KG1 (cell line): ENCODE measurements around the gene GAR1.
"Not testable (repeated sequence)": the region's sequence is repeated elsewhere in the genome, so short reads cannot be mapped to it uniquely, and the experiment has no call there.

Source experiments
- DNase-seq: peaks from one replicate; lab custom pipeline; 2025; lab: John Stamatoyannopoulos, UW

GAR1 gene

GRCh38 chr4:109815151-109816081 is at the start of gene GAR1:
TSS of gene GAR1 (plus strand) at chr4:109815762. CDS start at chr4:109816165, 403 bp downstream.
- DNase-seq, result peak; percentile 89

GRCh38 chr4:109782092-109782491 is 33.5 kb upstream of the GAR1 start:
- DNase-seq, result not testable (repeated sequence)

- no peak for DNase-seq
These were observed 28.7 kb upstream of the GAR1 start for GRCh38 chr4:109786846-109787245.

- no peak for DNase-seq
These were observed 27.8 kb upstream of the GAR1 start for GRCh38 chr4:109787807-109788206.

DNA sequence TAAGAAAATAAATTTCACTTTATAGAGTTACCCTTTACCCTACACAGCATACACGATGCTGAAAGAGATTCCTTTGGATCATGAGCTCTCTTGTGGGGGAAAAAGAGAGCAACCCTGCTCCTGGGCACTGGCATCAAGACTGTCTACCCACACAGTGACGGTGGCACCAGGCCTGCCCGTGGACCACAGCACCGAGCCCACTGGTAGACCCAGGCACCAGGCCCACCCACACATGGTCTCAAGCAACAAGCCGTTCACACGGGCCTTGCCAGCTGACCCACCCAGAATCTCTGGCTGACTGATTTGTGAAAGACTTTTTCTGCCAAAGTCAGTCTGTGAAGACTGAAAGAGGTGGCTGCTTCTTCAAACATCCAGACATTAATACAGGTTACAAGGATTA is 20.5 kb upstream of the GAR1 start:
- DNase-seq, result no peak

GRCh38 chr4:109798866-109799265 is 16.7 kb upstream of the GAR1 start:
- no peak for DNase-seq

DNA sequence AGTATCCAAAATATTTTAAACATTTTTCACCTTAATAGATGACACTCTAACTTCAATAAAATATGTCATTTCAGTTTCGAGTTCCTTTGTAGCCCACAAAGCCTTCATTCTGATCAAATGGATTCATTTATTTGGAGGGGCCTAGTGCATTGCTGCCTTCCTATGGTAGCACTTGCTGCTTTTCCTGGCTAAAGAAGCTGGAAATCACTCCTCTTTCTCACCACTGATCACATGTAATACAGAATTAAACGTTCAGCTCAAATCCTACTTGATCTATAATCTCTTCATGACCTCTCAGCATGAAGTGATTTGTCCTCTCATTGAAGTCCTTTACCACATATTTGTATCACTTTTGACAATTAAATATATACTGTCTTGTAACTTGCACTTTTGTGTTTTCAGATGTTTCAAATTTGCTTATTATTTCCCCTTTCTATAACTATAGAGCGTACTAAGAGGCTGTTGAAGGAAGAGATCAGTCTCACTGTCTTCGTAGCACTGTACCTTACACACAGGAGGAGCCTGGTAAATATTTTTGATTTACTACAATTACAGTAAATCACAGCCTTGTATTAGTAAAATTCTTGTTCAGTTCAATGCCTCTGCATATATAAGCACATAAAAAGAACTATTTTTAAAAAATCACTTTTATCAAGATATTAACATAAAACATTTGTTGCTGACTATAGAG is 14.3 kb upstream of the GAR1 start:
- DNase-seq, result no peak

DNA sequence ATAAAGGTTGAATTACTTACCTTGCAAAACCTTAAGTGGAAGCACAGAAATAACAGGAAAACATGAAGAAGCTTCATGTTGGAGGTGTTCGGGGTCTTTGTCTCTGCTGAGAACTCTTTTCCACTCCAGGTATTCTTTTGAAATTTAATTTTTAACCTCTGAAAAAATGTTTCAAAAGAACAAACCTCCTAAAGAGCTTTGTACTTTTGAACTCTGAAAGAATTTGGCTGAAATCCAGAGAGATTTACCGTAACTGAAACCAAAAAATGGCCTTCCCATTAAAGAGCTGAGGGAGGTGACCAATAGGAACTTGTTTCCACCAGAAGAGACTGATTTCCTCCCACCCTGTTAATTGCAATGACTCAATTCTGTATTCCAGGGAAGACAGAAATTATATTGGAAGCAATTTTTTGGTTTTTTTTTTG is 13.7 kb upstream of the GAR1 start, which contains the start of gene CFI:
Gene CFI (minus strand): TSS at position 105 of the 425 bp plus-strand sequence. CDS start 28 bp downstream, at position 77.
- DNase-seq, result peak; percentile 30

GRCh38 chr4:109803924-109804571 is 11.5 kb upstream of the GAR1 start:
- no peak for DNase-seq

- no peak for DNase-seq
These were observed 5.9 kb upstream of the GAR1 start for GRCh38 chr4:109809655-109810054.

DNA sequence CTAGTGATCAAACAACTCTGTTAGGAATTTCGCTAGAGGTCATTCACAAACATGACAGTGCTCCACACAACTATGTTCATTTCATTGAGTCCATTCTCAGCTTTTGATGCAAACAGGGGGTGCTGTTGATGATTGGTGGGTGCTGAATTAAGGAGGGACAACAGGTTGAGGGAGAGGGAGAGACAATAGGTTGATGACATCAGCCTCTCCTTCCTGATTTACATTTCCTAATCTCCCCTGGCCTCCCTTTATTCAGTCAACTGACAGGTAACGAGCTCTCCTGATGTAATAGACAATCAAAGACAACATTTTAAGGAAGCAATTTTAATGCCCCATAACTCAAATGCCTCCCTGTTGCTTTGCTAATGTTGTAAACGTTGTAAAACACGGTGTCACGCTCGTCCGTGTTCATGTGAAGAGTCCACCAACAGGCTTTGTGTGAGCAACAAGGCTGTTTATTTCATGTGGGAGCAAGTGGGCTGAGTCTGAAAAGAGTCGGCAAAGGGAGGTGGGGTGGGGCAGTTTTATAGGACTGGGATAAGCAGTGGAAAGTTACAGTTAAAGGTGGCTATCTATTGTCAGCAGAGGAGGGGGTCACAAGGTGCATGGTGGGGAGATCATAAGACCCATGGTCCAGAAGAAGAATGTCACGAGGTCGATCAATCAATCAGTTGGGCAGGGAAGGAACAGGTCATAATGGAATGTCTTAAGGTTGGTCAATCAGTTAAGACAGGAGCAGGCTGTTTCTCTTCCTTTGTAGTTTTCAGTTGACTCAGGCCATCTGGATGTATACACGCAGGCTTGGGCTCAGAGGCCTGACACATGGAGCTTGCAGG is 4.8 kb upstream of the GAR1 start:
- no peak for DNase-seq

DNA sequence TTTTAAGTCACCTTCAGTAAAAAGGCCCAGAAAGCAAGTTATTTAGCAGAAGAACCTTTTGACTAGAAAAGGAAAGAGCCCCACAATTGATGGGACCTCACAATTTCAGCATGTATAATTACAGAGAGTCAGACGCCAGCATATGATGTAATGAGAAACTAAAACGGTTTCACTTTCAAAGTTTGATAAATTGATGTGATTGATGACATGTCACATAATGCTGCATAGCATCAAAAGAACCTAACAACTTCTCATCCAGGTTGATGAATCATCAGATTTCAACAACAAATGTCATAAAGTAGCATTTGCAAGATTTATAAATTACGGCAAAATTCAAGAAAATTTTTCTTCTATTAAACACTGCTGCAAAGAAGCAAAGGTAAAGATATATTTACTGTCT is 3.9 kb upstream of the GAR1 start:
- no peak for DNase-seq

DNA sequence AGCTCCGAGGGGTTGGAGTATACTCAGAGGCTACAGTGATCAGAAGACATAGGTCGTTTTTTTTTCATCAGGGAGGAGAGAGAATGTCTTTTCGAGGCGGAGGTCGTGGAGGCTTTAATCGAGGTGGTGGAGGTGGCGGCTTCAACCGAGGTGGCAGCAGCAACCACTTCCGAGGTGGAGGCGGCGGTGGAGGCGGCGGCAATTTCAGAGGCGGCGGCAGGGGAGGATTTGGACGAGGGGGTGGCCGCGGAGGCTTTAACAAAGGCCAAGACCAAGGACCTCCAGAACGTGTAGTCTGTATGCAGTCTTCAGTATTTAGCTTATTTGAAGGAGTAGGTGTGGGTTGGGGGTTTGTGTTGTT is 500 bp downstream of the GAR1 start:
- no peak for DNase-seq

GRCh38 chr4:109816894-109817293 is 1.3 kb downstream of the GAR1 start:
- DNase-seq, result no peak

GRCh38 chr4:109818268-109818667 is 2.7 kb downstream of the GAR1 start:
- no peak for DNase-seq

DNA sequence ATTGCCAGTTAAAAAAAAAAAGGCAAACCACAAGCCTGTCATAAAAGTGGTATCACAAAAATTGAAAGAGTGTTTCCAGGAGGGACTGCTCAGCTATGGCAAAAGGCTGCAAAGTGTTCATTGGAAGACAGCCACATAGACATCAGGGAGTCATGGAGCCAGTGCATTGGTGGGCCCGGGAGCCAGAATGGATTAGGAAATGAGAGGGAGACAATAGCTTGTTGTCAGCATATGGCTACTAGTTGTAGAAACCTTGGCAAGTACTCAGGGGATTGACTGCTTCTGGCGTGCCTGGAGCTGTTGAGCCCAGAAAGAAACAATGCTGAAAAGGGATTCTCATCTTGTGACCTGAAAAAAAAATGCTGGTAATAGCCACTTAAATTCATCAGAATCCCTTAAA is 5.0 kb downstream of the GAR1 start:
- no peak for DNase-seq

- DNase-seq, result no peak
These were observed 5.6 kb downstream of the GAR1 start for GRCh38 chr4:109821185-109821584.

DNA sequence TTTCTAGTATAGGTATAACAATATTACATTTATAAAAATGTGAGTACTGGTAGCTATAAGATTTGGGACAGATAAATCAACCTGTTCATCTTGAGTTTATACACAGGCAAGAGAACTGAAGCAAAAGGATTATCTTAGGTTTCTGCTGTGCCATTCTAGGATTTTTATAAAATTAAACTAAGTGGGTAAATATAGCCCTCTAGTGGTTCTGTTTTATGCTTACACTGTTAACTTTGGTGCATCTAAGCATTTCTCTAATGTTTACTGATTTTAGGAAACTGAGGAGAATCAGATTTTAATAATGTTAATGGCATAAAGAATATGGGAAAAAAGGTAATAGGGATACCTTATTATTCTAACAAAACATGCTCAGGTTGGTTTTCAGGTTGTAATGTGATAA is 11.2 kb downstream of the GAR1 start:
- no peak for DNase-seq

DNA sequence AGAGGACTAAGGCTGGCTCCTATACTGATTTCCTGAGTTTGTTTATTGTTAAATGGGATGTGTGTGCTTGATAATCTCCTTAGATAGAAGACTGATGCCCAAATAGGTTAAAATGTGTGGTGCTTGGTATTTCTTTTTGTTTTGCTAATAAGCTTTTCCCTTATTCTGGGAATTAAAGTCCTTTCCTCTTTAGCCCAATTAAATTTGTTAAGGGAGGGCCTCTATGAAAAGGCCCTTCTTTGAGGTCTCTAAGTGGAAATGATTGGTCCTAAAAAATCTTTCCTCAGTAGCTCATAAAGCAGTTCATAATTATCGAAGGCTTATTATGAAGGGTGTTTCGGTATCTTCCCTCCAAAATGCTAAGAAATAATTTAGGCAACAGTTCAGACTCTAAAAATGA is 12.1 kb downstream of the GAR1 start, which contains the start of gene RRH:
Gene RRH (plus strand): TSS at position 301 of the 400 bp plus-strand sequence. CDS start 56 bp downstream, at position 357.
- DNase-seq, result no peak

DNA sequence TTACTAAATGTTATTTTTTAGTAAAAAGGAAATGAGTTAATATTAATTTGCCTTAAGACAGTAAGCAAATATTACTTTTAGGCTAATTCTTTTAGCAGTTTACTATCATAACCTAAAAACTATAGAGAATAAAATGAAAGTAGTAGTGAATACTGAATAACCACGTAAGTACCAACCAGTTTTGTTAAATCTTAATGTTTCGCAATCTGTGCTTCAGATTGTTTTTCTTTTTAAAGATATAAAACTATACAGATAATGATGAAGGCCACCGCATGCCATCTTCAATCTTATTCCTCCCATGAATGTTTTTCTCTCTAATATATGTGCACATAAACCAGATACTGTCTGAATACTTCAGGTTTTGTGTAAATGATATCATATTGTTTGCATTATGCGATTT is 18.2 kb downstream of the GAR1 start:
- DNase-seq, result no peak

GRCh38 chr4:109836985-109837384 is 21.4 kb downstream of the GAR1 start:
- no peak for DNase-seq
